Activated naive CD8-positive, alpha-beta T cell treated with anti-CD3 and anti-CD28 coated beads for 36 hours (primary cell): Measurements from ENCODE around the gene ETV4. TPM values are rescaled to one million over a fixed set of nuclear protein-coding genes. Genes with fewer than 3 reads are reported as not detected.

Source experiments
- DNase-seq: peaks from one replicate; pipeline ENCODE4 v3.0.0; 2021
- H3K27ac Mint-ChIP-seq: one replicate; pipeline ENCODE4 v1.8.0; 2022; ENCODE audit warnings: mild to moderate bottlenecking, moderate library complexity, mixed read lengths
- H3K27me3 Mint-ChIP-seq: one replicate; pipeline ENCODE4 v1.8.0; 2022; ENCODE audit warnings: mild to moderate bottlenecking, mixed read lengths
- H3K36me3 Mint-ChIP-seq: one replicate; pipeline ENCODE4 v1.8.0; 2021; ENCODE audit warnings: mild to moderate bottlenecking, mixed read lengths
- H3K4me1 Mint-ChIP-seq: one replicate; pipeline ENCODE4 v1.8.0; 2021; ENCODE audit warnings: mixed read lengths
- H3K4me3 Mint-ChIP-seq: one replicate; pipeline ENCODE4 v1.8.0; 2022; ENCODE audit warnings: mild to moderate bottlenecking, moderate library complexity, mixed read lengths
- H3K9me3 Mint-ChIP-seq: one replicate; pipeline ENCODE4 v1.8.0; 2022; ENCODE audit warnings: mixed read lengths
- total RNA-seq, 2 experiments: library from RNA; stranded (reverse); gene quantifications; one replicate each; pipeline ENCODE4 v1.2.3, GENCODE V29; 2021

Gene ETV4
- total RNA-seq, 2 experiments from 2014 or later, result 7.5 to 7.8 TPM

DNA sequence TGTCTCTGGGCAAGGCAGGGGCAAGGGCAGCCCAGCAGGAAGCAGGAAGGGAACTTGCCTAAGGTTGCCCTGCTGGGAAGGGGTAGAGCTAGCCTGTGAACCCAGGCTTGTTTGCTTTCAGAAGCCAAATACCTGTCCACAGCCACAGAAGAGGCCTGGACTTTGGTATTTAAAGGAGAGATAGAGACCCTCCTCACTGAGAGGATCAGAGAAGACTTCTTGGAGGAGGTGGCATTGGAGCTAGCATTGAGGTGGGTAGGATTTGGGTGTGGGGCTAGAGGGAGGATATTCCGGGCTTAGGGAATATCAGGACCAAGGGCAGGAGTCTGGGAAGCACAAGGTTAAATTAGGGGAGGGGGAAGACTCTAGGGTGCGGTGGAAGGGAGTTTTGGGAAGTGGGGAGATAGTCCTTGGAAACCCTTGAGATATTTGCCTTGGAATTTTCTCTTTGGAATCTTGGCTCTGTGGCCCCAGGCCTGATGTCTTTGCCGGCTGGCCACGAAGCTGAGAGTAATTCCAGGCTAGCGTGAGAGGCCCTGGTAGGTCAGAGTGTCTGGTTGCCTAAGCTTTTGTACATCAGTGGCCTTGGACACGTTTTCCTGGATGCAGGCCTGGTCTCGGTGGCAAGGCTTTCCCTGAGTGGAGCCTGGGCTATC lies 13.1 kb upstream of the ETV4 start:
- peaks cover 34% of the 10 kb centered on the region for H3K27me3 Mint-ChIP-seq
- peaks cover 1% of the 10 kb centered on the region for H3K36me3 Mint-ChIP-seq
- DNase-seq, result no peak
- no peaks in the 10 kb centered on the region for H3K9me3 Mint-ChIP-seq
- peaks cover 21% of the 10 kb centered on the region for H3K4me1 Mint-ChIP-seq
- no peak overlapping the region for H3K27ac Mint-ChIP-seq
- no peak overlapping the region for H3K4me3 Mint-ChIP-seq

DNA sequence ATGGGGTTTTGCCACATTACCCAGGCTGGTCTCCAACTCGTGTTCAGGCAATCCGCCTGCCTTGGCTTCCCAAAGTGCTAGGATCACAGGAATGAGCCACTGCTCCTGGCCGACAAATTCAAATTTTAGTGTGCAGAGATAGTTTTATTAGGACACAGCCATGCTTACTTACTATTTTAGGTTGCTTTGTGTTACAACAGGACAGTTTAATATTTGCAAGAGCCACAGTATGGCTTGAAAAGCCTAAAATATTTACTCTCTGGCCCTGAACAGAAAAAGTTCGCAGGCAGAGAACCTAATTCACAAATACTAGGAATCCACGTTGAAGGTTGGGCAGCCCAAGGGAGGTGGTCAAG lies 12.6 kb upstream of the ETV4 start:
- peaks cover 35% of the 10 kb centered on the region for H3K27me3 Mint-ChIP-seq
- no peak for DNase-seq
- H3K36me3 Mint-ChIP-seq, result peaks cover 1% of the 10 kb centered on the region
- H3K27ac Mint-ChIP-seq, result no peak overlapping the region
- H3K4me1 Mint-ChIP-seq, result peaks cover 21% of the 10 kb centered on the region
- H3K9me3 Mint-ChIP-seq, result no peaks in the 10 kb centered on the region
- H3K4me3 Mint-ChIP-seq, result no peak overlapping the region

DNA sequence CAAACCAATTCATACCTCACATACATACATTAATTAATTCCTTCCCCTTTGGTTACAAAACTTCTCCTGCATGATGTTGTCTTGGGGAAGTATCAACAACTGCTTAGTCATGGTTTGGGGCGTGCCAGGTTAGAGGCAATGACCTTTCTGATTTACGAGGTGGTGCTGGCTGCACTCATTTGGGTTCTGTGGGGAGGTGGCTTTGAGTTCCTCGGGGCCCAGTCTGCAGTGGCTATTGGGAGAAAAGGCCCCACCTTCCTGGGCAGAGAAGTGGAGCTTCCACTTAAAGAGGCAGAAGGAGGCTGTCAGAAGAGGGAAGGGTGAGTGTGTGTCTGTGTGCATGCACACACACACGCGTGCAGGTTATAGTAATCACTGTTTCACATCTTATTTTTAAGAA lies 10.2 kb upstream of the ETV4 start:
- Mint-ChIP-seq H3K4me1 (peaks cover 14% of the 10 kb centered on the region), H3K27ac (no peak overlapping the region), H3K4me3 (no peak overlapping the region), H3K9me3 (no peaks in the 10 kb centered on the region), H3K27me3 (peaks cover 28% of the 10 kb centered on the region), H3K36me3 (peaks cover 1% of the 10 kb centered on the region)
- no peak for DNase-seq

- H3K9me3 Mint-ChIP-seq, result no peaks in the 10 kb centered on the region
- peaks cover 1% of the 10 kb centered on the region for H3K36me3 Mint-ChIP-seq
- H3K4me1 Mint-ChIP-seq, result peaks cover 6% of the 10 kb centered on the region
- DNase-seq, result no peak
- H3K27ac Mint-ChIP-seq, result no peak overlapping the region
- peaks cover 35% of the 10 kb centered on the region for H3K27me3 Mint-ChIP-seq
- no peak overlapping the region for H3K4me3 Mint-ChIP-seq
Measured at GRCh38 chr17:43554857-43555256, 8.7 kb upstream of the ETV4 start.

GRCh38 chr17:43553573-43553972 lies 7.4 kb upstream of the ETV4 start:
- H3K27me3 Mint-ChIP-seq, result peaks cover 48% of the 10 kb centered on the region
- H3K4me1 Mint-ChIP-seq, result peaks cover 4% of the 10 kb centered on the region
- peaks cover 1% of the 10 kb centered on the region for H3K36me3 Mint-ChIP-seq
- H3K27ac Mint-ChIP-seq, result no peak overlapping the region
- H3K4me3 Mint-ChIP-seq, result no peak overlapping the region
- H3K9me3 Mint-ChIP-seq, result no peaks in the 10 kb centered on the region
- no peak for DNase-seq

DNA sequence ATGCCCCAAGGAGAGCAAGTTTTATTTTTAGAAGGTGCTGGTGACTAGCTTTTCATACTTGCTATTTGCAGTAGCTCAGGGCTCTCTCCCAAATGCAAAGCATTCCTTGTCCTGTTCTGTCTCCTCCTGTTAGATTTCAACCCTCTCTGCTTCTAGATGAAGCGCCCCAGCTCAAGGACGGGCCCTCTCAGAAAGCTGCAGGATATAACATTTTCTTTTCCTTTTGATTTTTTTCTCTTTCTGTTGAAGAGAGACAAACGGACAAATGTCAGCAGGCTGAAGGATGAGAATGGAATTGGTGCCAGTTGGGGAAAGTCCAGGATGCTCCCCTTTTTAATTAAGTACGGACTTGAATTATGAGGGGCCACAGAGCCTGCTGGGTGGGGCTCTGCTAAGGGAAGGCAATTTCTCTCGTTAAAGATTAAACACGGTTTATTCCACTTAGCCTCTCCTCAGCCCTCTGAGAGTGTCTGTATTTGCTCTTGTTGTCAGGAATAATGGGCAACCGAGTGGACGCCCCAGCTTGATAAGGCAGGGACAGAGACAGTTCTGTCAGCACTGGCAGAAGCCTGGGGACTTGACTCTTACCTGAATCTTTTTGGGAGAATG lies 6.2 kb upstream of the ETV4 start:
- H3K36me3 Mint-ChIP-seq, result no peaks in the 10 kb centered on the region
- H3K27me3 Mint-ChIP-seq, result peaks cover 60% of the 10 kb centered on the region
- no peaks in the 10 kb centered on the region for H3K9me3 Mint-ChIP-seq
- no peak overlapping the region for H3K4me3 Mint-ChIP-seq
- no peak overlapping the region for H3K27ac Mint-ChIP-seq
- DNase-seq, result no peak
- H3K4me1 Mint-ChIP-seq, result peaks cover 6% of the 10 kb centered on the region

DNA sequence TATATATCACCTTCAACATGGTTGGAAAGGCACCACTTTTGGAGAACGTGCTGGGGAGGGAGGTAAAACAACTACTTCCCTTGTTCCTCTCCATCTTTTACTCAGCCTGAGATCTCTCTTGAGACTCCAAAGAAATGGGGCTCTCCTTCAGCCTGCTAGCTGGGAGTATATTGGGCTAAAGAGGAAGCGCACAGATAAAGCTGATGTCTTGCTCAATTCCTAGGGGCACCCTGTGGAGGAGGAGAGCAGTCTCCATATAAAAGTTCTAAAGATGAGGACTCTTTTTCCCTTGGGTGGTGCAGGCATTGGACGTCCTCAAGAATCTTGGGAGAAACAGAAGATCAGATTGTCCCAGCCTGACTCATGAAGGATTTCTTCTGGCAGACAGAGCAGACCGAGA lies 4.6 kb upstream of the ETV4 start:
- DNase-seq, result no peak
- peaks cover 11% of the 10 kb centered on the region for H3K4me1 Mint-ChIP-seq
- H3K36me3 Mint-ChIP-seq, result no peaks in the 10 kb centered on the region
- peaks cover 70% of the 10 kb centered on the region for H3K27me3 Mint-ChIP-seq
- no peak overlapping the region for H3K4me3 Mint-ChIP-seq
- H3K9me3 Mint-ChIP-seq, result no peaks in the 10 kb centered on the region
- H3K27ac Mint-ChIP-seq, result no peak overlapping the region

GRCh38 chr17:43549496-43549895 lies 3.4 kb upstream of the ETV4 start:
- H3K36me3 Mint-ChIP-seq, result no peaks in the 10 kb centered on the region
- no peak overlapping the region for H3K27ac Mint-ChIP-seq
- H3K4me1 Mint-ChIP-seq, result peaks cover 17% of the 10 kb centered on the region
- no peak overlapping the region for H3K4me3 Mint-ChIP-seq
- no peaks in the 10 kb centered on the region for H3K9me3 Mint-ChIP-seq
- H3K27me3 Mint-ChIP-seq, result peaks cover 78% of the 10 kb centered on the region
- no peak for DNase-seq

GRCh38 chr17:43548689-43549379 lies 2.7 kb upstream of the ETV4 start:
- Mint-ChIP-seq H3K4me1 (peaks cover 17% of the 10 kb centered on the region), H3K27me3 (peaks cover 79% of the 10 kb centered on the region), H3K9me3 (no peaks in the 10 kb centered on the region), H3K27ac (no peak overlapping the region), H3K36me3 (no peaks in the 10 kb centered on the region), H3K4me3 (no peak overlapping the region)
- no peak for DNase-seq

DNA sequence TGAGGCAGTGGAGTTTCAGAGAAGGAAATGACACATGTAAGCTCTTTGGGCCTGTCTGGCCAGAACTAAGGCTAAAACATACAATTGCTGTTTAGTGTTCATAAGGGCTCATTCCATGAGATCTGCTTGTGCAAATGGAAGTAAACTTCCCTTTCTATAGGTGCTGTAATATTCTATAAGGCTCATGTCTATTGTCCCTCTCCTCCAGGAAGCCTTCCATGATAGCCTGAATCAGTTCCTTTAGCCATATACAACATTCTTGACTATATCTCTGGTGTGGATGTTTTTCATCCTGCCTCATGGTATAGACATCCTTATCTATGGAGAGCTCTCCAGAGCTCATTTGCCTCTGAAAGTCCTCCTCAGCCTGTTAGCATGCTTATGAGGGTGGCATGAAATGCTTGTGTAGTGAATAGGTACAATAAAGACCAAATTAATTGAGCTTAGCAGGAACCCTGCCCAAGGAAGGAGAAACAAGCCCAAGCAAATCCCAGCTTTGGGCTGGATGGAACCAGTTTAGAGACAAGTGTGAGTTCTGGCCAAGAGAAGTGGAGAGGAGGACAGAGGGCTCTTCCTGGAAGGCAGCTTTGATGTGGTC lies 1.6 kb upstream of the ETV4 start:
- no peak for DNase-seq
- Mint-ChIP-seq H3K4me3 (no peak overlapping the region), H3K9me3 (no peaks in the 10 kb centered on the region), H3K36me3 (no peaks in the 10 kb centered on the region), H3K4me1 (peaks cover 17% of the 10 kb centered on the region), H3K27me3 (peaks cover 81% of the 10 kb centered on the region), H3K27ac (no peak overlapping the region)

DNA sequence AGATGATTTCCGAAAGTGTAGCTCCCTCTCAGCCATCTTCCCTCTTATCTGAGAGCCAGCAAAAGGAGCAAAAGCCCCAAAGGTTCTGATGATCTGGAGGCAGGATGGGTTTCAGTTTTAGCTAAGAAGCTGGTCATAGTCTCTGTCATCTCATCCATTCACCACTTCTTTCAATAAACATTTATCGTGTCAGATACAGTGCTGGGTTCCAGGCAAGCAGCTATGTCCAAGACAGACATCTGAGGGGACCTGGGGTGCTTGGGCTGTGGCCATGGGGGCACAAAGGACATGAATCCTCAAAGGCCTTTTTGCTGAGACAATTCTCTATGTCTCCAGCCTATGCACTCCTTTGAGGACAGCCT lies 1.0 kb upstream of the ETV4 start:
- peak overlapping the region; percentile 85 for H3K4me3 Mint-ChIP-seq

GRCh38 chr17:43545383-43545632 lies 832 bp downstream of the ETV4 start:
- peak; percentile 45 for DNase-seq
- Mint-ChIP-seq H3K36me3 (no peaks in the 10 kb centered on the region), H3K27ac (no peak overlapping the region), H3K27me3 (peaks cover 68% of the 10 kb centered on the region), H3K4me3 (peak overlapping the region; percentile 85), H3K9me3 (no peaks in the 10 kb centered on the region), H3K4me1 (peaks cover 17% of the 10 kb centered on the region)

More for the DNA sequence above, 1.0 kb upstream of the ETV4 start:
- H3K4me1 Mint-ChIP-seq, result peaks cover 17% of the 10 kb centered on the region
- no peaks in the 10 kb centered on the region for H3K36me3 Mint-ChIP-seq
- peaks cover 81% of the 10 kb centered on the region for H3K27me3 Mint-ChIP-seq
- no peak for DNase-seq
- H3K9me3 Mint-ChIP-seq, result no peaks in the 10 kb centered on the region
- no peak overlapping the region for H3K27ac Mint-ChIP-seq

GRCh38 chr17:43543771-43544575 lies 2.2 kb downstream of the ETV4 start:
- Mint-ChIP-seq H3K27ac (no peak overlapping the region), H3K36me3 (no peaks in the 10 kb centered on the region), H3K4me1 (peaks cover 17% of the 10 kb centered on the region), H3K4me3 (no peak overlapping the region), H3K27me3 (peaks cover 56% of the 10 kb centered on the region), H3K9me3 (no peaks in the 10 kb centered on the region)
- no peak for DNase-seq

GRCh38 chr17:43543300-43543699 lies 2.8 kb downstream of the ETV4 start:
- Mint-ChIP-seq H3K36me3 (no peaks in the 10 kb centered on the region), H3K4me1 (peaks cover 17% of the 10 kb centered on the region), H3K27me3 (peaks cover 51% of the 10 kb centered on the region), H3K27ac (no peak overlapping the region), H3K9me3 (no peaks in the 10 kb centered on the region), H3K4me3 (no peak overlapping the region)
- no peak for DNase-seq

GRCh38 chr17:43542859-43543258 lies 3.3 kb downstream of the ETV4 start:
- no peaks in the 10 kb centered on the region for H3K36me3 Mint-ChIP-seq

More at GRCh38 chr17:43542859-43543258, 3.3 kb downstream of the ETV4 start:
- no peak for DNase-seq
- Mint-ChIP-seq H3K4me1 (peaks cover 17% of the 10 kb centered on the region), H3K27me3 (peaks cover 46% of the 10 kb centered on the region), H3K4me3 (no peak overlapping the region), H3K27ac (no peak overlapping the region), H3K9me3 (no peaks in the 10 kb centered on the region)
